T-helper 1 cell treated with Interleukin-12 subunit alpha and Interleukin-12 subunit beta and Interleukin-4 antibody, amounts not matched to agents 30 ng/mL and 1 ng/mL, for 36 hours (primary cell): ENCODE measurements around the gene SLC29A3. TPM values are rescaled to one million over a fixed set of nuclear protein-coding genes. Genes with fewer than 3 reads are reported as not detected.
"Not testable (repeated sequence)": the region's sequence is repeated elsewhere in the genome, so short reads cannot be mapped to it uniquely, and the experiment has no call there.

ENCODE experiments used
- intact Hi-C: fragments of 100-400 bp; cut with micrococcal nuclease; formaldehyde crosslinking; loops from one replicate; pipeline ENCODE4 v1.15.1; 2024
- total RNA-seq: library from RNA; stranded (reverse); gene quantifications from 2 replicates; pipeline ENCODE4 v1.2.3, GENCODE V29; 2022

SLC29A3 gene
- total RNA-seq, 1 donor from 2014 or later: 2.8 TPM

GRCh38 chr10:71283876-71284275 is 35.2 kb upstream of the SLC29A3 start:
- intact Hi-C loops: no loop called here

GRCh38 chr10:71284544-71285179 is 34.4 kb upstream of the SLC29A3 start:
- intact Hi-C loops: loop anchor here (1.0 kb wide), 1 partner anchor 359 kb away; no protein-coding TSS in a partner anchor

GRCh38 chr10:71285180-71285545 is 33.9 kb upstream of the SLC29A3 start:
- intact Hi-C loops: loop anchor here (1.0 kb wide), 1 partner anchor 360 kb away; no protein-coding TSS in a partner anchor

- intact Hi-C loops: loop anchor here (1.0 kb wide), 1 partner anchor 361 kb away; no protein-coding TSS in a partner anchor
Measured at GRCh38 chr10:71285986-71286385, 33.1 kb upstream of the SLC29A3 start.

- intact Hi-C loops: no loop called here
Measured at GRCh38 chr10:71286521-71287294, 32.4 kb upstream of the SLC29A3 start.

- intact Hi-C loops: no loop called here
Measured at GRCh38 chr10:71287456-71287855, 31.6 kb upstream of the SLC29A3 start.

- intact Hi-C loops: no loop called here
Measured at GRCh38 chr10:71288461-71288860, 30.6 kb upstream of the SLC29A3 start.

- intact Hi-C loops: no loop called here
Measured at GRCh38 chr10:71289421-71290130, 29.5 kb upstream of the SLC29A3 start.

- intact Hi-C loops: no loop called here
Measured at GRCh38 chr10:71290331-71290730, 28.7 kb upstream of the SLC29A3 start.

GRCh38 chr10:71290806-71291527 is 28.1 kb upstream of the SLC29A3 start:
- intact Hi-C loops: no loop called here

- intact Hi-C loops: no loop called here
Measured at GRCh38 chr10:71291528-71291900, 27.5 kb upstream of the SLC29A3 start.

- intact Hi-C loops: no loop called here
Measured at GRCh38 chr10:71292624-71293445, 26.2 kb upstream of the SLC29A3 start.

GRCh38 chr10:71293446-71294084 is 25.5 kb upstream of the SLC29A3 start:
- intact Hi-C loops: no loop called here

GRCh38 chr10:71294091-71294561 is 24.9 kb upstream of the SLC29A3 start:
- intact Hi-C loops: no loop called here

- intact Hi-C loops: no loop called here
Measured at GRCh38 chr10:71294856-71295255, 24.2 kb upstream of the SLC29A3 start.

GRCh38 chr10:71295641-71296040 is 23.4 kb upstream of the SLC29A3 start:
- intact Hi-C loops: no loop called here

GRCh38 chr10:71296086-71296485 is 23.0 kb upstream of the SLC29A3 start:
- intact Hi-C loops: no loop called here

GRCh38 chr10:71296811-71297210 is 22.2 kb upstream of the SLC29A3 start:
- intact Hi-C loops: not testable (repeated sequence)

- intact Hi-C loops: no loop called here
Measured at GRCh38 chr10:71297343-71297742, 21.7 kb upstream of the SLC29A3 start.
